ENCODE results near the gene NMUR1. TPM values are rescaled to one million over a fixed set of nuclear protein-coding genes. Genes with fewer than 3 reads are reported as not detected.
A peak's percentile ranks its signal among the peaks of the same experiment; 100 is the strongest.

Gene NMUR1
- total RNA-seq, 1 donor from 2014 or later: not detected

DNA sequence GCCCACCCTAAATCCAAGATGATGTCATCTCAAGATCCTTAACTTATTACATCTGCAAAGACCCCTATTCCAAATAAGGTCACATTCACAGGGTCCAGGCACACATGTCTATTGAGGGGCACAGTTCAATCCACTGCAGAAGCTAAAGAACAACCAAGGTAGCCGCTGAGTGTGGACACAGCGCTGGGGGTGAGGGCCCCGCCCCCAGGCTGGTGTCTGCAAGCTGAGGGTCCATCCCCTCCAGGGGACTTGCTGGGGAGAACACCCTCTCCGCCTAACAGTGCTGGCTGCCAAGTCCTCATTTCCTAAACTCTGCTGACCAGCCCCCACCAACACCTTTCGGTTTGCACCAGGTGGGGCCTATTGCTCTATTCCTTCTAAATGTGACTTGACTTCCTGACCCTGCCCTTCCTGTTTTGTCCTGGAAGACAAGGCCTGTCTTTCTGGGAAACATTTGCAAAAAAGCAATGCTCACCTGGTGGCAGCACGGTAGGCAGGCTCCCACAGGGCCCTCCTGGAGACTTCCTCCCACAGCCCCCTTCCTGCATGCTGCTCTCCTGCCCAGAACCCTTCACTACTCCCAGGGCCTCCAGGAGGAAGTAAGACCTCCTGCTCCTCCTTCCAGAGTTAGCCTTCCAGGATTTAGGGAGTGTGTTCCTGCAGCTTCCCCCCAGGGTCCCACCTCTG lies 38.0 kb upstream of the NMUR1 start:
- no peak for DNase-seq (ENCODE audit: extremely low spot score, unreplicated experiment)
- no peaks in the 10 kb centered on the region for H3K36me3 Mint-ChIP-seq (ENCODE audit: unreplicated experiment)
- no peak overlapping the region for H3K27ac Mint-ChIP-seq (ENCODE audit: unreplicated experiment)
- no peak overlapping the region for H3K4me3 Mint-ChIP-seq (ENCODE audit: unreplicated experiment)
- peaks cover 2% of the 10 kb centered on the region for H3K4me1 Mint-ChIP-seq (ENCODE audit: unreplicated experiment)
- peaks cover 3% of the 10 kb centered on the region for H3K9me3 Mint-ChIP-seq (ENCODE audit: unreplicated experiment)
- TF ChIP-seq, protein P1, sequence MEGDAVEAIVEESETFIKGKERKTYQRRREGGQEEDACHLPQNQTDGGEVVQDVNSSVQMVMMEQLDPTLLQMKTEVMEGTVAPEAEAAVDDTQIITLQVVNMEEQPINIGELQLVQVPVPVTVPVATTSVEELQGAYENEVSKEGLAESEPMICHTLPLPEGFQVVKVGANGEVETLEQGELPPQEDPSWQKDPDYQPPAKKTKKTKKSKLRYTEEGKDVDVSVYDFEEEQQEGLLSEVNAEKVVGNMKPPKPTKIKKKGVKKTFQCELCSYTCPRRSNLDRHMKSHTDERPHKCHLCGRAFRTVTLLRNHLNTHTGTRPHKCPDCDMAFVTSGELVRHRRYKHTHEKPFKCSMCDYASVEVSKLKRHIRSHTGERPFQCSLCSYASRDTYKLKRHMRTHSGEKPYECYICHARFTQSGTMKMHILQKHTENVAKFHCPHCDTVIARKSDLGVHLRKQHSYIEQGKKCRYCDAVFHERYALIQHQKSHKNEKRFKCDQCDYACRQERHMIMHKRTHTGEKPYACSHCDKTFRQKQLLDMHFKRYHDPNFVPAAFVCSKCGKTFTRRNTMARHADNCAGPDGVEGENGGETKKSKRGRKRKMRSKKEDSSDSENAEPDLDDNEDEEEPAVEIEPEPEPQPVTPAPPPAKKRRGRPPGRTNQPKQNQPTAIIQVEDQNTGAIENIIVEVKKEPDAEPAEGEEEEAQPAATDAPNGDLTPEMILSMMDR (IDR thresholded peaks at IDR 0.05): no peak
- H3K27me3 Mint-ChIP-seq (ENCODE audit: unreplicated experiment): peaks cover 5% of the 10 kb centered on the region

DNA sequence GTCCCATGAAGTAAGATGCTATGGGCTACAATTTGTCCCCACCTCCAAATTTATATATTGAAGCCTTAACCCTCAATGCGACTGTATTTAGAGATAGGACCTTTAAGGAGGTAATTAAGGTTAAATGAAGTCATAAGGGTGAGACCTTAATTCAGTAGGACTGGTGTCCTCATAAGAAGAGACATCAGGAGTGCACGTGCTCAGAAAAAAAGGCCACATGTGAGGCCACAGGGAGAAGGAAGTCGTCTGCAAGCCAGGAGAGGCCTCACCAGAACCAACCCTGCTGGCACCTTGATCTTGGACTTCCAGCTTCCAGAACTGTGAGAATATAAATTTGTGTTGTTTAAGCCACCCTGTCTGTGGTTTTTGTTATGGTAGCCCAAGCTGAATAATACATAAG lies 36.9 kb upstream of the NMUR1 start:
- Mint-ChIP-seq H3K4me1 (ENCODE audit: unreplicated experiment) (peaks cover 2% of the 10 kb centered on the region), H3K9me3 (ENCODE audit: unreplicated experiment) (peaks cover 3% of the 10 kb centered on the region), H3K27ac (ENCODE audit: unreplicated experiment) (no peak overlapping the region), H3K27me3 (ENCODE audit: unreplicated experiment) (peaks cover 5% of the 10 kb centered on the region), H3K4me3 (ENCODE audit: unreplicated experiment) (no peak overlapping the region), H3K36me3 (ENCODE audit: unreplicated experiment) (no peaks in the 10 kb centered on the region)
- TF ChIP-seq, protein P1 (IDR thresholded peaks at IDR 0.05): no peak
- no peak for DNase-seq (ENCODE audit: extremely low spot score, unreplicated experiment)

DNA sequence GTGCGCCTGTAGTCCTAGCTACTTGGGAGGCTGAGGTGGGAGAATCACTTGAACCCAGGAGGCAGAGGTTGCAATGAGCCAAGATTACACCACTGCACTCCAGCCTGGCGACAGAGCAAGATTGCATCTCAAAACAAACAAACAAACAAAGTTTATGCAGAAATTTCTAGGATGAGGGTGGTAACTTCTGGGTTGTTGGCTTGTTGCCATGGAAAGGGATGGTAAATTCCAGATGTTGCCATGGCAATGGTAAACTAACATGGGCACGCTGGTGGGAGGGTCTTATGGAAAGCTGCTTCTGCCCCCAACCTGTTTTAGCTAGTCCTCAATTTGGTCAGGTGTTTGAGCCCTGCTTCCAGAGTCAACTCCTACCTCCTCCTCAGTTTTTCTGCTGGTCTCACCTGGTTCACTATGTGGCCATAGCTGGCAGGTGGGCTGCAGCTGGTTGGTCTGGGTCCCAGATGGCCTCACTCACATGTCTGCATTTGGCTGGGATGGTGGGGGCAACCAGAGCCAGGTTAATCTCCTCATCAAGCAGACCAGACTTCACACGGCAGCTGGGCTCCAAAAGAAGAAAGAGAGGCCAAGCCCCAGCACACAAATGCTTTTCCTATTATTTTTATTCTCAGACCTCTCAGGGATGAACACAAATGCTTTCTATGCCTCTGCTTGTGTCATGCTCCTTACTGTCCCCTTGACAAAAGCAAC lies 35.8 kb upstream of the NMUR1 start:
- no peaks in the 10 kb centered on the region for H3K27me3 Mint-ChIP-seq (ENCODE audit: unreplicated experiment)
- H3K9me3 Mint-ChIP-seq (ENCODE audit: unreplicated experiment): peaks cover 3% of the 10 kb centered on the region
- H3K4me3 Mint-ChIP-seq (ENCODE audit: unreplicated experiment): no peak overlapping the region
- H3K27ac Mint-ChIP-seq (ENCODE audit: unreplicated experiment): no peak overlapping the region
- no peaks in the 10 kb centered on the region for H3K4me1 Mint-ChIP-seq (ENCODE audit: unreplicated experiment)
- TF ChIP-seq, protein P1 (IDR thresholded peaks at IDR 0.05): no peak
- H3K36me3 Mint-ChIP-seq (ENCODE audit: unreplicated experiment): no peaks in the 10 kb centered on the region
- DNase-seq (ENCODE audit: extremely low spot score, unreplicated experiment): no peak

DNA sequence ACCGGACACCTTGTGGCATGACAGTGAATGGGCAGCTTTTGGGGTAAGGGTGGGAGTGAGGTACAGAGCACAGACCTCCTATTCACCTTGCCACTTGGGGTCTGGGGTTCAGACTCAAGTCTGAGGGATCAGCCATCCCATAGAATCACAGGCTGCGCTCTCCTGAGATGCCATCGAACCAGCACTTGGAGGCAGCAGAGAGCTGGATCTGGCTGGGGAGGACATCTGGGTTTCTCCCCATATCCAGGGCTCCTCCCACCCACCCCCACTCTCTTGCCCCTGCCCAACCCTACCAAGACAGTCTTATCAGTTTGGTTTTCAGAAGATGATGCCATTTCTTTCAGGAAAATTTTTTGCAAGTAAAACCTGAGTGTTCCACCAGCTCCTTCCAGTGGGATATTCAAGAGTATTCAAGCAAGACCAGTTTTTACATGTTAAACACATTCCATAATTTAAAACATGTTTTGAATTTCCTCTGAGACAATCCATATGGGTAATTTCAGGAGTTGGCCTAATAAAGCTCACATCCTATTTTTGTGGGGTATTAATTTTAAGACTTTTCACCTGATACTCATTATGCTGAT lies 33.2 kb upstream of the NMUR1 start:
- H3K27me3 Mint-ChIP-seq (ENCODE audit: unreplicated experiment): peaks cover 3% of the 10 kb centered on the region
- H3K36me3 Mint-ChIP-seq (ENCODE audit: unreplicated experiment): no peaks in the 10 kb centered on the region
- no peaks in the 10 kb centered on the region for H3K4me1 Mint-ChIP-seq (ENCODE audit: unreplicated experiment)
- H3K4me3 Mint-ChIP-seq (ENCODE audit: unreplicated experiment): no peak overlapping the region
- DNase-seq (ENCODE audit: extremely low spot score, unreplicated experiment): no peak
- TF ChIP-seq, protein P1 (IDR thresholded peaks at IDR 0.05): peak; percentile 78
- H3K9me3 Mint-ChIP-seq (ENCODE audit: unreplicated experiment): peaks cover 3% of the 10 kb centered on the region
- no peak overlapping the region for H3K27ac Mint-ChIP-seq (ENCODE audit: unreplicated experiment)

Data from osteocyte (in vitro differentiated cells).